Keratinocyte (primary cell): ENCODE measurements around the gene DCDC2. TPM values are rescaled to one million over a fixed set of nuclear protein-coding genes. Genes with fewer than 3 reads are reported as not detected.

ENCODE experiments used
- DNase-seq: peaks from one replicate; pipeline ENCODE4 v3.0.0-alpha.2; 2011; ENCODE audit warnings: low read depth, missing footprints, low spot score
- FAIRE-seq: peaks from 2 replicates; lab custom pipeline; 2011; peaks lifted over from hg19 to GRCh38; lab: Jason Lieb, UNC
- H2AFZ ChIP-seq: 2 replicates; pipeline ENCODE4 v1.6.0; 2012; ENCODE audit warnings: low read length, control low read depth, inconsistent platforms; ENCODE audit not compliant: control insufficient read depth
- H3K27ac ChIP-seq: 2 replicates; pipeline ENCODE4 v1.5.1; 2011; ENCODE audit warnings: low read length; ENCODE audit not compliant: control insufficient read depth, insufficient read depth
- H3K27me3 ChIP-seq: 3 replicates; pipeline ENCODE4 v1.6.0; 2011; ENCODE audit warnings: low read length; ENCODE audit not compliant: control insufficient read depth, insufficient read depth; ENCODE audit errors: extremely low read depth
- H3K36me3 ChIP-seq, 2 experiments: 2 replicates in 1 of 2; 3 replicates in 1 of 2; pipeline ENCODE4 v1.5.1; 2011; ENCODE audit warnings: low read length in 2 of 2, mild to moderate bottlenecking in 1 of 2; ENCODE audit not compliant: control insufficient read depth in 2 of 2, insufficient read depth in 2 of 2; ENCODE audit errors: extremely low read depth in 1 of 2
- H3K4me1 ChIP-seq: 3 replicates; pipeline ENCODE4 v1.5.1; 2011; ENCODE audit warnings: low read length; ENCODE audit not compliant: control insufficient read depth, insufficient read depth; ENCODE audit errors: extremely low read depth
- H3K4me2 ChIP-seq: 3 replicates; pipeline ENCODE4 v1.6.0; 2011; ENCODE audit warnings: low read depth, low read length; ENCODE audit not compliant: control insufficient read depth, insufficient read depth; ENCODE audit errors: extremely low read depth
- H3K4me3 ChIP-seq, 3 experiments: fragments of 200-600 bp in 1 of 3; sonication (generic) in 1 of 3; 2 replicates in 2 of 3; 3 replicates in 1 of 3; pipeline ENCODE4 v1.5.1; 2011 to 2016; ENCODE audit warnings: low read length in 3 of 3, mild to moderate bottlenecking in 3 of 3, control low read depth in 2 of 3, inconsistent platforms in 1 of 3, low read depth in 1 of 3, mixed read lengths in 1 of 3, mixed run types in 1 of 3, moderate library complexity in 1 of 3; ENCODE audit not compliant: control insufficient read depth in 2 of 3, insufficient read depth in 2 of 3; ENCODE audit errors: extremely low read depth in 1 of 3
- H3K79me2 ChIP-seq: 2 replicates; pipeline ENCODE4 v1.6.0; 2012; ENCODE audit warnings: low read length; ENCODE audit not compliant: control insufficient read depth, insufficient read depth
- H3K9ac ChIP-seq: 3 replicates; pipeline ENCODE4 v1.6.0; 2011; ENCODE audit warnings: low read length; ENCODE audit not compliant: control insufficient read depth, insufficient read depth; ENCODE audit errors: extremely low read depth
- H3K9me1 ChIP-seq: 3 replicates; pipeline ENCODE4 v1.6.0; 2011; ENCODE audit warnings: low read length; ENCODE audit not compliant: control insufficient read depth, insufficient read depth; ENCODE audit errors: extremely low read depth
- H3K9me3 ChIP-seq: 2 replicates; pipeline ENCODE4 v1.5.1; 2012; ENCODE audit warnings: low read depth, low read length; ENCODE audit not compliant: control insufficient read depth
- H4K20me1 ChIP-seq: 3 replicates; pipeline ENCODE4 v1.6.0; 2011; ENCODE audit warnings: low read length; ENCODE audit not compliant: control insufficient read depth, insufficient read depth; ENCODE audit errors: extremely low read depth
- EZH2 ChIP-seq: IDR thresholded peaks from one replicate; pipeline ENCODE4 v1.6.1; 2012; ENCODE audit warnings: inconsistent platforms, mild to moderate bottlenecking, low read length, moderate library complexity
- dilution Hi-C: fragments of 300-500 bp; cut with MboI; formaldehyde crosslinking; loops from one replicate; pipeline ENCODE4 v1.7.0; 2020; ENCODE audit warnings: low sequenced_read_pairs; ENCODE audit not compliant: extremely low pct_ligation_motif_present
- polyA plus RNA-seq, 5 experiments: library from polyadenylated mRNA; depleted of rRNA in 3 of 5; stranded (reverse) in 3 of 5; stranded (forward) in 1 of 5; unstranded in 1 of 5; fragments of >200 nt; gene quantifications; 1 replicate in 1 of 5; 2 replicates in 3 of 5; 3 replicates in 1 of 5; pipeline versions ENCODE4 v1.2.1 to v1.2.3, GENCODE V29; 2011 to 2012; ENCODE audit warnings: missing spikeins in 2 of 5, low read depth in 1 of 5, low replicate concordance in 1 of 5
- TF ChIP-seq, protein P1 (sequence below), 3 experiments: IDR thresholded peaks in 1 of 3; conservative IDR thresholded peaks in 1 of 3; optimal IDR thresholded peaks in 1 of 3; 2 replicates in 2 of 3; 3 replicates in 1 of 3; pipeline versions ENCODE3 to v1.5.1; 2011; ENCODE audit warnings: low read length in 3 of 3, mild to moderate bottlenecking in 3 of 3, moderate library complexity in 2 of 3, control low read depth in 1 of 3, inconsistent platforms in 1 of 3; ENCODE audit not compliant: insufficient read depth in 2 of 3; ENCODE audit errors: extremely low read depth in 1 of 3

DCDC2 gene
- polyA plus RNA-seq, 1 donor (not counting 4 experiments of a cell fraction or from before 2014, with no cell fraction given), result 0.10 TPM

DNA sequence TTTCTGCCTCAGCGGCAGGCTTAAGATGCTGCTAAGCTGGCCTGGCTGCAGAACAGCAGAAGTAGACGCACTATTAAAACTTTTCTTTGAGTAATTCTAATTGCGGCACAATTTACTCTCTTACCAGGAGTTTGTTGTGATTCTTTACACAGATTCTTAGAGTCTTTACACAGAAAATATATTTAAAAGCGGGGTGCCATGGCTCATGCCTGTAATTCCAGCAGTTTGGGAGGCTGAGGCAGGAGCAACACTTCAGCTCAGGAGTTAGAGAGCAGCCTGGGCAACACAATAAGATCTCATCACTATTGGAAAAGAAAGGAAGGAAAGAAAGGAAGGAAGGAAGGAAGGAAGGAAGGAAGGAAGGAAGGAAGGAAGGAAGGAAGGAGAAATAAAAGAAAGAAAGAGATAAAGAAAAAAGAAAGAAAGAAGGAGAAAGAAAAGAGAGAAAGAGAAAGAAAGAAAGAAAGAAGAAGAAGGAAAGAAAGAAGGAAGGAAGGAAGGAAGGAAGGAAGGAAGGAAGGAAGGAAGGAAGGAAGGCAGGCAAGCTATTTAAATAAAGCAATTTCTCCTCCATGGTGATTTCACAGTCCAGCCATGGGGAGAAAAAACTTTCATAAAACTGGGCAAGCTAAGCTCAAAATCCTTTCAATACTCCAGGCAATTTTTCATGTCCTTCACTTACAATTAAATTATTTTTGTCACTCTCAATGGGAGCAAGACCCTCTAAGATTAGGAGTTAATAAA, 23.8 kb upstream of the DCDC2 start:
- H2AFZ ChIP-seq, result no peak overlapping the region
- DNase-seq (no peak), FAIRE-seq (no peak)
- H3K9me3 ChIP-seq, result no peaks in the 10 kb centered on the region
- TF ChIP-seq, protein P1, sequence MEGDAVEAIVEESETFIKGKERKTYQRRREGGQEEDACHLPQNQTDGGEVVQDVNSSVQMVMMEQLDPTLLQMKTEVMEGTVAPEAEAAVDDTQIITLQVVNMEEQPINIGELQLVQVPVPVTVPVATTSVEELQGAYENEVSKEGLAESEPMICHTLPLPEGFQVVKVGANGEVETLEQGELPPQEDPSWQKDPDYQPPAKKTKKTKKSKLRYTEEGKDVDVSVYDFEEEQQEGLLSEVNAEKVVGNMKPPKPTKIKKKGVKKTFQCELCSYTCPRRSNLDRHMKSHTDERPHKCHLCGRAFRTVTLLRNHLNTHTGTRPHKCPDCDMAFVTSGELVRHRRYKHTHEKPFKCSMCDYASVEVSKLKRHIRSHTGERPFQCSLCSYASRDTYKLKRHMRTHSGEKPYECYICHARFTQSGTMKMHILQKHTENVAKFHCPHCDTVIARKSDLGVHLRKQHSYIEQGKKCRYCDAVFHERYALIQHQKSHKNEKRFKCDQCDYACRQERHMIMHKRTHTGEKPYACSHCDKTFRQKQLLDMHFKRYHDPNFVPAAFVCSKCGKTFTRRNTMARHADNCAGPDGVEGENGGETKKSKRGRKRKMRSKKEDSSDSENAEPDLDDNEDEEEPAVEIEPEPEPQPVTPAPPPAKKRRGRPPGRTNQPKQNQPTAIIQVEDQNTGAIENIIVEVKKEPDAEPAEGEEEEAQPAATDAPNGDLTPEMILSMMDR (optimal IDR thresholded peaks at IDR 0.05 in 1 of 3, IDR thresholded peaks at IDR 0.05 in 1 of 3, conservative IDR thresholded peaks at IDR 0.05 in 1 of 3; ENCODE audit: extremely low read depth in 1 of 3, insufficient read depth in 2 of 3, low read length in 3 of 3), result no peak
- TF ChIP-seq EZH2, result no peak
- H3K9ac ChIP-seq, result no peak overlapping the region
- no peaks in the 10 kb centered on the region for H3K4me1 ChIP-seq
- H3K4me3 ChIP-seq, result no peak overlapping the region
- H4K20me1 ChIP-seq, result no peaks in the 10 kb centered on the region
- no peaks in the 10 kb centered on the region for H3K36me3 ChIP-seq
- no peaks in the 10 kb centered on the region for H3K79me2 ChIP-seq
- dilution Hi-C loops, result loop anchor here (25.0 kb wide), 1 partner anchor 94 kb away; no protein-coding TSS in a partner anchor
- no peaks in the 10 kb centered on the region for H3K27me3 ChIP-seq
- no peak overlapping the region for H3K4me2 ChIP-seq
- no peaks in the 10 kb centered on the region for H3K9me1 ChIP-seq
- H3K27ac ChIP-seq, result no peak overlapping the region

DNA sequence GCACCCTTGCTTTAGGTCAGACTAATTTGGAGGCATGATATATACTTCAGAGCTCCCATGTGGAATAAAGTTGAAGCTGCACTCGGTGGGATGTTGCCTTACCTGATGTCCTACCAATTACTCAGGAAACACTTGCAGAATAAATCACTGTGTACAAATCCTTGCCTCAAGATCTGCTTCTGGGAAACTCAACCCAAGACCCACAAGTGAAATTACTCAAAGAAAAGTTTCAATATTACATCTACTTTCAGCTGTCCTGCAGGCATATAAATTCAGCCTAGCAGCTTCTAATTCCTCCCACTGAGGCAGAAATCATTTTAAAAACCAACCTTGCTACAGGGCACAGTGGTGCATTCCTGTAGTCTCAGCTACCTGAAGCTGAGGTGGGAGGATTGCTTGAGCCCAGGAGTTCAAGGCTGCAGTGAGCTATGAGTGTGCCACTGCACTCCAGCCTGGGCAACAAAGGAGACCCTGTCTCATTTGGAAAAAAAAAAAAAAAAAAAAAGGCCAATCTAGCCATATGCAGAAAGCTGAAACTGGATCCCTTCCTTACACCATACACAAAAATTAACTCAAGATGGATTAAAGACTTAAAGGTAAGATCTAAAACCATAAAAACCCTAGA, 20.7 kb upstream of the DCDC2 start:
- FAIRE-seq (no peak), DNase-seq (no peak)
- H3K4me2 ChIP-seq, result no peak overlapping the region
- H3K79me2 ChIP-seq, result no peaks in the 10 kb centered on the region
- TF ChIP-seq, protein P1 (optimal IDR thresholded peaks at IDR 0.05 in 1 of 3, IDR thresholded peaks at IDR 0.05 in 1 of 3, conservative IDR thresholded peaks at IDR 0.05 in 1 of 3; ENCODE audit: extremely low read depth in 1 of 3, insufficient read depth in 2 of 3, low read length in 3 of 3), result no peak
- no peak overlapping the region for H3K9ac ChIP-seq
- H3K9me1 ChIP-seq, result no peaks in the 10 kb centered on the region
- no peaks in the 10 kb centered on the region for H3K27me3 ChIP-seq
- H3K36me3 ChIP-seq, result no peaks in the 10 kb centered on the region
- no peak overlapping the region for H3K27ac ChIP-seq
- dilution Hi-C loops, result loop anchor here (25.0 kb wide), 1 partner anchor 91 kb away; no protein-coding TSS in a partner anchor
- no peaks in the 10 kb centered on the region for H4K20me1 ChIP-seq
- H3K9me3 ChIP-seq, result no peaks in the 10 kb centered on the region
- H3K4me1 ChIP-seq, result no peaks in the 10 kb centered on the region
- no peak overlapping the region for H2AFZ ChIP-seq
- no peak overlapping the region for H3K4me3 ChIP-seq
